MM.1S (cell line): ENCODE results near the gene LYZL1.

ENCODE experiments used
- DNase-seq: peaks from one replicate; pipeline ENCODE4 v3.0.0-alpha.2; 2015
- H2AFZ ChIP-seq: fragments of 300-600 bp; sonication (generic); 2 replicates; pipeline ENCODE4 v1.6.0; 2016; ENCODE audit warnings: antibody characterized with exemption, low read length
- H3F3A ChIP-seq: fragments of 300-600 bp; sonication (generic); 2 replicates; pipeline ENCODE4 v1.6.1; 2016; ENCODE audit warnings: mild to moderate bottlenecking, antibody characterized with exemption, low read length, moderate library complexity, mixed read lengths; ENCODE audit not compliant: insufficient read depth
- H3K27ac ChIP-seq: fragments of 300-600 bp; sonication (generic); 2 replicates; pipeline ENCODE4 v1.5.1; 2016; ENCODE audit warnings: mild to moderate bottlenecking, low read length
- H3K27me3 ChIP-seq: fragments of 300-600 bp; sonication (generic); replicated peaks from 2 replicates; pipeline ENCODE4 v1.6.0; 2016; ENCODE audit warnings: low read length; ENCODE audit not compliant: insufficient read depth
- H3K36me3 ChIP-seq: fragments of 300-600 bp; sonication (generic); replicated peaks from 2 replicates; pipeline ENCODE4 v1.6.1; 2016; ENCODE audit warnings: mild to moderate bottlenecking, low read length, mixed read lengths; ENCODE audit not compliant: insufficient read depth
- H3K4me1 ChIP-seq: fragments of 300-600 bp; sonication (generic); 2 replicates; pipeline ENCODE4 v1.6.1; 2016; ENCODE audit warnings: low read length, mixed read lengths
- H3K4me2 ChIP-seq: fragments of 300-600 bp; sonication (generic); 2 replicates; pipeline ENCODE4 v1.6.0; 2016; ENCODE audit warnings: low read depth, low read length
- H3K4me3 ChIP-seq: fragments of 300-600 bp; sonication (generic); 2 replicates; pipeline ENCODE4 v1.5.1; 2016; ENCODE audit warnings: low read length, mixed read lengths
- H3K79me2 ChIP-seq: fragments of 300-600 bp; sonication (generic); 2 replicates; pipeline ENCODE4 v1.6.1; 2016; ENCODE audit warnings: mixed run types, low read length, mixed read lengths
- H3K9ac ChIP-seq: fragments of 300-600 bp; sonication (generic); 2 replicates; pipeline ENCODE4 v1.6.1; 2016; ENCODE audit warnings: low read length, mixed read lengths
- H3K9me2 ChIP-seq: fragments of 300-600 bp; sonication (generic); replicated peaks from 2 replicates; pipeline ENCODE4 v1.6.1; 2016; ENCODE audit warnings: mild to moderate bottlenecking, low read length, mixed read lengths; ENCODE audit not compliant: insufficient read depth
- H3K9me3 ChIP-seq: fragments of 300-600 bp; sonication (generic); replicated peaks from 2 replicates; pipeline ENCODE4 v1.6.1; 2016; ENCODE audit warnings: mild to moderate bottlenecking, low read length, mixed read lengths; ENCODE audit not compliant: insufficient read depth
- H4K20me1 ChIP-seq: fragments of 300-600 bp; sonication (generic); 2 replicates; pipeline ENCODE4 v1.6.1; 2016; ENCODE audit warnings: mild to moderate bottlenecking, low read length, moderate library complexity, mixed read lengths; ENCODE audit not compliant: insufficient read depth
- EZH2 ChIP-seq: fragments of 300-600 bp; sonication (generic); optimal IDR thresholded peaks from 2 replicates; pipeline ENCODE3; 2017; ENCODE audit warnings: low read depth, mild to moderate bottlenecking, antibody characterized with exemption, low read length, mixed read lengths
- EZH2phosphoT487 ChIP-seq: fragments of 300-600 bp; sonication (generic); IDR thresholded peaks from 2 replicates; pipeline ENCODE4 v1.6.1; 2018; ENCODE audit warnings: antibody characterized with exemption, low read length
- TF ChIP-seq, protein P1 (sequence below): fragments of 300-600 bp; sonication (generic); IDR thresholded peaks from 2 replicates; pipeline ENCODE4 v1.5.1; 2016; ENCODE audit warnings: antibody characterized with exemption, low read length, mixed read lengths

Gene LYZL1

DNA sequence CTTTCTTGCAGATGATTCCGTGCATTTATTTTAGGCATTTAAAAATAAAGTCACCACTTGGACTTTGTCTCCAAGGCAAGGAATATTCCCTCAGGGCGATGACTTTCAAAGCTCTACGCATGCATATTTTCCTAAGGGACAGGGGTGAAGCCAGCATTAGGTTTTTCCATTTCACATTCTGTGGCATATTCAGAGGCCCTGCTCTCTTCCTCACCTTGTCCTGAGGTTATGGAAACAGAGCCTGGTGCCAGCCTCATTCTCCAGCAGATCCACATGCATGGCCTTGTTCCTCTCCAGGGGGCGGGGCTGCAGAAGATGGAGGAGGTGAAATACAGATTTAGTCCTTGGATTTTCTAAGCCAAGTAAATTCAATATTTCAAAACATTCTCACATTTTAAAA, 11.6 kb upstream of the LYZL1 start:
- H3K4me2 ChIP-seq: no peak overlapping the region
- H3K36me3 ChIP-seq: no peaks in the 10 kb centered on the region
- no peaks in the 10 kb centered on the region for H3K79me2 ChIP-seq
- H3F3A ChIP-seq: no peaks in the 10 kb centered on the region
- no peaks in the 10 kb centered on the region for H3K9me2 ChIP-seq
- H4K20me1 ChIP-seq: no peaks in the 10 kb centered on the region
- no peak for DNase-seq
- no peaks in the 10 kb centered on the region for H3K4me1 ChIP-seq
- TF ChIP-seq, protein P1, sequence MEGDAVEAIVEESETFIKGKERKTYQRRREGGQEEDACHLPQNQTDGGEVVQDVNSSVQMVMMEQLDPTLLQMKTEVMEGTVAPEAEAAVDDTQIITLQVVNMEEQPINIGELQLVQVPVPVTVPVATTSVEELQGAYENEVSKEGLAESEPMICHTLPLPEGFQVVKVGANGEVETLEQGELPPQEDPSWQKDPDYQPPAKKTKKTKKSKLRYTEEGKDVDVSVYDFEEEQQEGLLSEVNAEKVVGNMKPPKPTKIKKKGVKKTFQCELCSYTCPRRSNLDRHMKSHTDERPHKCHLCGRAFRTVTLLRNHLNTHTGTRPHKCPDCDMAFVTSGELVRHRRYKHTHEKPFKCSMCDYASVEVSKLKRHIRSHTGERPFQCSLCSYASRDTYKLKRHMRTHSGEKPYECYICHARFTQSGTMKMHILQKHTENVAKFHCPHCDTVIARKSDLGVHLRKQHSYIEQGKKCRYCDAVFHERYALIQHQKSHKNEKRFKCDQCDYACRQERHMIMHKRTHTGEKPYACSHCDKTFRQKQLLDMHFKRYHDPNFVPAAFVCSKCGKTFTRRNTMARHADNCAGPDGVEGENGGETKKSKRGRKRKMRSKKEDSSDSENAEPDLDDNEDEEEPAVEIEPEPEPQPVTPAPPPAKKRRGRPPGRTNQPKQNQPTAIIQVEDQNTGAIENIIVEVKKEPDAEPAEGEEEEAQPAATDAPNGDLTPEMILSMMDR: no peak
- no peak for TF ChIP-seq EZH2
- no peak for TF ChIP-seq EZH2phosphoT487
- H3K4me3 ChIP-seq: no peak overlapping the region
- no peak overlapping the region for H3K27ac ChIP-seq
- no peaks in the 10 kb centered on the region for H3K27me3 ChIP-seq
- H3K9ac ChIP-seq: no peak overlapping the region
- H2AFZ ChIP-seq: no peak overlapping the region
- no peaks in the 10 kb centered on the region for H3K9me3 ChIP-seq

DNA sequence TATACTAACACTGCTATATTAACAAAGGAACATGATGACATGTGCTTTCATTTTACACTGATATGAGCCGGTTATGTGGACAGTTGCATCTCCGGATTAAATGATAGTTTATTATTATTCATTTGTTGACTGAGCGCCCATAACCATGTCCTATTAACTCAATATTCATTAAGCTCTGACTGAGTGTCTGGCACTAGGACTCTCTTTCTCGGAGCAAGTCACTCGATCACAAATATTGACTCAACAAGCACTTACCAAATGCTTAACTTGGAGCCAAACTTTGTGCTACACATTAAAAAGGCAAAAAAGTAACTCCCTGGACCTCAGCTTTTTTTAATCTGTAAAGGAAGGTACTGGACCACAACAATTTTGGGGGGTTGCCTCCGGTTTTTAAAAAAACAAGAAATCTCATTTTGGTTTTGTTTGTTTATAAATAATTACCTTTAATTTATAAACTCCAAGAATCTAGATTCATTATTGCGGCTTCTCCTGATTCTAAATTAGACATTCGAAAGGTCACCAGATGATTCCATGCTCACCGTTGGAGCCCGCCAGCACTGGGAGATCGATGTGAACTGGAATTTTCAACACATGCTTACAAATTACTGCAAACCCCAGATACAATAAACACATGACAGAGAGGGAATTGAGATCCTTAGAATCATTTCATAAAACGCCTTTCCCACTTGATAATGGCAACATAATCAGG, 8.9 kb upstream of the LYZL1 start:
- Histone ChIP-seq H3K36me3 (no peaks in the 10 kb centered on the region), H3K9me3 (no peaks in the 10 kb centered on the region), H3K4me2 (no peak overlapping the region), H4K20me1 (no peaks in the 10 kb centered on the region), H3K4me3 (no peak overlapping the region), H3K9ac (no peak overlapping the region), H2AFZ (no peak overlapping the region), H3K27me3 (no peaks in the 10 kb centered on the region), H3K27ac (no peak overlapping the region), H3K79me2 (no peaks in the 10 kb centered on the region), H3K9me2 (no peaks in the 10 kb centered on the region), H3F3A (no peaks in the 10 kb centered on the region), H3K4me1 (no peaks in the 10 kb centered on the region)
- DNase-seq: no peak
- TF ChIP-seq, protein P1: no peak
- TF ChIP-seq EZH2: no peak
- no peak for TF ChIP-seq EZH2phosphoT487

DNA sequence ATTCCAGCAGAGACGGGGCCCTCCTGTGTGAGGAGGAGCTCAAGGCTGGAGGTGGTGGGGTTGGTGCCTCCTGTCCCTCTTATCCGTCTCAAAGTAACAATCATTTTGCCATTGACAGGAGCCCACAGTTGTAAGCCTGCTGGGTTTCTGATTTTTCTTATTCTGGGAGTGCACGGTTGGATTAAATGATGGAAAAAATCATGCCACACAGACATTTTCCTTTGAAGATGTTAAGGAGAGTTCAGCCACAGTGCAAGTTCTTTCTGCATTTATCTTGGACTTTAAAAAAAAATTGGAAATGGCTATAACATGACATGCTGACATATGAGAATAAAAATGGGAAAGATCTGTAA, 8.4 kb upstream of the LYZL1 start:
- no peaks in the 10 kb centered on the region for H3K27me3 ChIP-seq
- no peak overlapping the region for H3K27ac ChIP-seq
- no peaks in the 10 kb centered on the region for H4K20me1 ChIP-seq
- no peaks in the 10 kb centered on the region for H3K36me3 ChIP-seq
- no peak overlapping the region for H3K9ac ChIP-seq
- no peak overlapping the region for H3K4me3 ChIP-seq
- H3K4me2 ChIP-seq: no peak overlapping the region
- H3F3A ChIP-seq: no peaks in the 10 kb centered on the region
- no peak overlapping the region for H2AFZ ChIP-seq
- no peaks in the 10 kb centered on the region for H3K9me2 ChIP-seq
- H3K79me2 ChIP-seq: no peaks in the 10 kb centered on the region
- no peak for TF ChIP-seq EZH2
- TF ChIP-seq EZH2phosphoT487: no peak
- TF ChIP-seq, protein P1: no peak
- no peaks in the 10 kb centered on the region for H3K9me3 ChIP-seq
- no peak for DNase-seq
- no peaks in the 10 kb centered on the region for H3K4me1 ChIP-seq
